DMS53 treated with DMSO at 0.1 percent for 48 hours (cell line): Measurements from ENCODE around the gene ESRRG.

ENCODE experiments used
- DNase-seq: peaks from one replicate; lab custom pipeline; 2025; ENCODE audit not compliant: unreplicated experiment; lab: John Stamatoyannopoulos, UW

The ESRRG gene

GRCh38 chr1:216632980-216633379 is 90.2 kb downstream of the ESRRG start:
- no peak for DNase-seq

- DNase-seq = no peak
Measured at GRCh38 chr1:216630532-216630931, 92.7 kb downstream of the ESRRG start.

- DNase-seq = no peak
Measured at GRCh38 chr1:216627252-216627651, 96.0 kb downstream of the ESRRG start.

DNA sequence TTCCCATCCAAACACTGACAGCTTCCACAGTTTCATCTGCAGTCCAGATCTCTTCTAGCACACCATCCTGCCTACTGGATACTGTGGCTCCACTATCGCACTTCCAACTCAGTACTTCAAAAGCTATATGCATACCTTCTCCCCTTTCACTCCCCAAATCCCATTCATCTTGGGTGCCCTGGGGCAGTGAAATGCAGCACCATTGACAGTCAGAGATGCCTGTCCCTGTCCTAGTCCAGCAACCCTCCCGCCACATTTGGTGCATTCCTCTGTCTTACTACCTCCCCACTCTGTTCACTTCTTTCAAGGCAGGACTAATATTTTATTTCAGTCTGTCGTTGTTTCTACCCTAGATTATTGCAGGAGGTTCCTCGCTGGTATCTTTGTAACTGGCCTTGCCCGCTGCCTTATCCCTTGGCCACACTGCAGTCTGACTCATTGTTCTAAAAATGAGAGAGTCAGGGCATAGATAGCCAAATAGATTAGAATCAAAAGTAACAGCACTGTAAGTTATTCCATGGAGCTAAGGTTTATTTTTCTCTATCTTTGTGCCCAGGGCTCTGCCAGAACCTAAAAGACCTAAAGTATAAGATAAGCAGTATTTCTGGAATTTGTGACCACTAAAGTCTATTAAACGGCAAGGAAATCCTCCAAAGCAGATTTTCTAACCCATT is 96.7 kb downstream of the ESRRG start:
- DNase-seq = no peak

GRCh38 chr1:216621536-216621935 is 101.7 kb downstream of the ESRRG start:
- DNase-seq = no peak

- no peak for DNase-seq
Measured at GRCh38 chr1:216617081-216617875, 106.0 kb downstream of the ESRRG start.

DNA sequence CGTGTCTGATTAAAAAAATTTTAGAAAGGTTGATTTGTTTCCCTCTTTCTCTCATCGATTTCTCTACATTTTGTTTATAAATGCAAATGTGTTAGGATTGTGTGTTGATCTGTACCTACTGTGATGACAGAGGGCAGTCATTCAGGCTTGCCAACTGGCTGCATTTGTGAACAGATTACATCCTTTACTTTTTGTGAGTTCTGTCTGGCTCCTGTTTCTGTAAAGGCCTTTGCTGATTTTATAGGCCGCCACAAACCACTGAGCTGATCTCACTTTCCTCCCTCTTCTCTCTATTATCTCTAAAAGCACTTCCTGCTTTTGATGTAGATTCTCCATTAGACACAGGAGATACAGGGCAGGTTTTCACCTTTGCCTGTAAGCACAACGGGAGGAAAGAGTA is 106.8 kb downstream of the ESRRG start:
- no peak for DNase-seq

GRCh38 chr1:216614011-216614934 is 109.0 kb downstream of the ESRRG start:
- DNase-seq = no peak

DNA sequence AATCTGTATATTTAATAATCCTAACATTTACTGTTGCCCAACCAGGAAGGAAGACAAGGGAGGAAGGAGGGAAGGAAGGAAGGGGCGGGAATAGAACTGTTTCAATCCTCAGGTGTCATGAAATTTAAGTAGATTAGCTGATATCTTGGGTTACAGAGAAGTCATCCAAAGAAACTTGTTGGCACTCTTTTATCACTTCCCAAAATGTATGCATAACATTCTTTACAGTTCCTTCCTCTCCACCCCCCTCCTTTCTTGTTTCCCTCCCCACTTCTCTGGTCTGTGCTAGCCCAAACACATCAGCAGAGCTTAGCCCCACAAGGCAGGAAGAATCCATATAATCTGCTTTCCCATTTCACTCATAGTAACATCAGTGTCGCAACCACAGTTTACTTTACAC is 110.9 kb downstream of the ESRRG start:
- no peak for DNase-seq

DNA sequence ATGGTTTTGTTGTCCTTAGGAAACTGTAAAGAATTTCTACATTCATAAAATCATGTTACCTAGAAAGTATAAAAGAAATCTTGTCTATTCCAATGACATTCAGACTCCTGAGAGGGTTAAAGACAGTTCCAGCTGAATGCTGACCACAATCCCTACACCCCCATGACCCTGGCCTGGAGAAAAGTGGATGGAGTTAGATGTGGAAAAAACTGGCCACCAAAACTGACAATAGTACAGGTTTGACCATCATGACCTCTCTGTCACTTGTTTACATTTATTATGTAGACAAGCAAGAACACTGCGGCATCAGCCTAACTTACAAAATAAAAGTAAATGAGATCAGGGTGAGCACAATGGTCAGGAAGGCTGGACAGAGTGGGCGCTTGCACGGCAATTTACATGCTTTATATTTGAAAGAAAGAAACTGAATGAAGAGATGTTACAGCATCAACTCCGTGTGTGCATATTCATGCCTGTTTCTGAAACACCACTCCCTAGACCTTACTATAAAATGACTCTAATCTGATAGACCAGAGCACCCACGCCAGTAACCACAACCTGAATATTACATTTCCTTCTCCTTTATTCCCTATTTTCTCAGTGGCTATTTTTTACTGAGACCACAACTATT is 116.0 kb downstream of the ESRRG start:
- no peak for DNase-seq

DNA sequence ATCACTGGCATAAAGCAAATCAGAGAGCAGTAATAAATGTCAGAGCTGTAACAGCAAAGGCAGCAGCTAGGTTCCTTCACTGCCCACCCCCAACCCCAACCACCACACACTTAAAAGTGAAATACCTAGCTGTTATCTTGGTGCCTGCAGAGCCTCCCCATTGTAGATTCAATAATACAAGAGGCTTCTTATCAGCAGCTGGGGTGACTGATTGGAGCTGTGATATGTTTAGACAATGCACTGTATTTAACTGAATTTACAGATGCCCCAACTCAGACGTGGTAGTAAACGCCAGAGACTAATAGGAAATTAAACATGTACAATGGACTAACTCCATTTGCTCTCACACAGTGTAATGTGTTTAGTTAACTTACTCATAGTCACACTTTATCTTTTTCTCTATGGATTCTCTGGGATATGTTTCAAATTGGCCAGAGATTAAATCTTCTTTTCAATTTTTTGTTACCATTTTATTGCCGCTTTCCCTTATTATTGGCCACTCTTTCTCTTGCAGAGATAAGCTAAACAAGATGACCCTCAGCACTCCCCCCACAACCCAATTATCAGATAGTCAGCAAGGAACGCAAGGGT is 117.1 kb downstream of the ESRRG start:
- DNase-seq = no peak

DNA sequence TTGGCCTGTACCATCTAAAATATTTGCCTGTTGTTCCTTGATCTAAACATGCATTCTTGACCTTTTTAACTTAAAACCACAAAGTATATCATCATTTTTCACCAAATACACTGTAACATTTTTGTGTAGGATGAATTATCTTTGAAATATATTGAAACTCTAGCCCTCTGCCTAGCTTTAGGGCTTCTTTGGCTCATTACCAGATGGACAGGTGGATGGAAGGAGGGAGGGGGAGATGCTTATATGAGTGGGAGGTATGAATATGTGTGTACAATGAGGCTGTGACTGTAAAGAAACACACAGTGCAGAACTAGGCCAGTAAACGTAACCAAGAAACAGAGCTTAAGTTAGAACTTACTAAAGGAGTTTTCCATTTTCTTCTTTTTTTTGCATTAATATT is 118.5 kb downstream of the ESRRG start:
- DNase-seq = no peak

GRCh38 chr1:216600730-216601609 is 122.3 kb downstream of the ESRRG start:
- DNase-seq = peak; percentile 77

GRCh38 chr1:216599851-216600250 is 123.4 kb downstream of the ESRRG start:
- no peak for DNase-seq

DNA sequence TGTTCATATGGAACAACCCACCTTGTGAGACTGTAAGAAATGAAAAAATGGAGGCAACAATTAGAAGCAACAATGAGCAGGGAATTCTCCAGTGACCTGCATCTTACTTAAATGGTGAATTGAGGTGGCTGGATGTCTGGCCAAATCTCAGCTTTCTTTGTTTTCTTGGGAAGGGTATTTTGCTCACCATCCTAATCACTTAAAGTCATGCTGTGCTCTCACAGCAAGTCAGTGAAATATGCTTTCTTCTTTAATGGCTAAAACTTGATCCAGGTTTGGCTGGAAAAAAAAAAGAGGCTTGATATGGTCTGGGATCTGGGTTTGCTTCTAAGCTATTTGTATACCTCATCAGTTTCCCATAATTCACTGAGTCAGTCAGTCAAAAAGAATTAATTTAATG is 124.8 kb downstream of the ESRRG start:
- no peak for DNase-seq

- no peak for DNase-seq
Measured at GRCh38 chr1:216596281-216596862, 126.9 kb downstream of the ESRRG start.

DNA sequence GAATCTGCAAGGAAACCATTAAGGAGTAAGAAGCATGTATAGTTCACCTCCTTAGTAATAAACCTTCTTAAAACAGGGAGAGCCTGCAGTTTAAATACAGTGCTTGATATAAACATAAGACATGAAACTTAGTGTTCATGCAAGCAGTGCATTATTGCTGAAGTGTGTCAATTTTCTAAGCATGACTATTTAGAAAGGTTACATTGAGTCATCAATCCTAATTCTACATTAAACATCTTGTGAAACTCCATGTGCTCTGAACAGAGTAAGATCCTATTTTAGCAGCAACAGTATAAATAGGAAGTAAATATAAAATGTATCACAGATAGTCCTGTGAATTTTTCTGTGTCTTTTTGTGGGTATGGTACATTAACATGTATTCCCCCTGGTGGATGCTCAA is 135.5 kb downstream of the ESRRG start:
- no peak for DNase-seq

GRCh38 chr1:216582151-216582550 is 141.1 kb downstream of the ESRRG start:
- DNase-seq = no peak

DNA sequence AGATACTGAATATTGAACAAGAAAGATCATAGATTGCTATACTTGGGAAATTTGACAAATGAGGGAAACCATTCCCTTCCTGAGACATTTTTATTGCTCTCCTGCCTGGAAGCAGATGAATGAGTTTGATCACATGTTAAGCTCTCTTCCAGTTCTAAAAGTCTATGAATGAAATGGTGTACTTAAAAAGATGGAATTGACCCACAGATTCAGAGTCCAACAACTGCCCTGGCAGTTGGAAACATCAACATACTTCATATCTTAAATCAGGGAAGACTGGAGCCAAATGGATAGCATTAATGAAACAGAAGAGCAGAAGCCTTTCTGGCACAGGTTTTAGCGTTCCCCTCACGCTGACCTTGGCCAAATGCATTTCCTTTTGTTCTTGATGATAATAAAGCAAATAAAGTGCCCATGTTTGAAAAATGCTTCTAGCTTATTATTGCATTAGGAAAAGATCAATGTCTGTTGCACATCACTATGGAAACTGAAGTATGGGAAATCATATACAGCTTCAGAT is 142.6 kb downstream of the ESRRG start:
- no peak for DNase-seq
